Middle frontal gyrus (tissue), 1 donor: ENCODE data around the gene EPN3.

Experiments
- DNase-seq: peaks from one replicate; pipeline ENCODE4 v3.0.0-alpha.2; 2015; ENCODE audit warnings: low spot score; ENCODE audit errors: extremely low spot score

EPN3 gene

GRCh38 chr17:50586421-50587247, 54.1 kb downstream of the EPN3 start:
- DNase-seq, result no peak

DNA sequence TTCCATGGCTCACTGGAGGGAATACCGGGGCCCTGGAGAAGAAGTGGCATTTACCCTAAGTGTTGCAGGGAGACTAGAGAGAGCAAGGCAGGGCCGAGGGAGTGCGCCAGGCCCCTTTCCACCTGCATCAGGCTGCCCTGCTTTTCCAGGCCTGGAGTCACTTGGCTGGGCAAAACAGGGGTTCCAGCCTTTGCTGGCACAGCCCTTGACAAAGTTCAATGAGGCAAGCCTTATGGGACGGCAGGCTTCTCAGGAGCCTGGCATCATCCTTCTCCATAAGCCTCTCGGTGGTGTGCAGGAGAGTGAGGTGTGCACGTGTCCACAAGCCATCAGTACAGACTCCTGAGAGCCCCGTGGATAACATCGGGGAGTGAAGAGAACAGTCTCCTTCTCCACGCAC, 55.0 kb downstream of the EPN3 start:
- DNase-seq, result no peak

DNA sequence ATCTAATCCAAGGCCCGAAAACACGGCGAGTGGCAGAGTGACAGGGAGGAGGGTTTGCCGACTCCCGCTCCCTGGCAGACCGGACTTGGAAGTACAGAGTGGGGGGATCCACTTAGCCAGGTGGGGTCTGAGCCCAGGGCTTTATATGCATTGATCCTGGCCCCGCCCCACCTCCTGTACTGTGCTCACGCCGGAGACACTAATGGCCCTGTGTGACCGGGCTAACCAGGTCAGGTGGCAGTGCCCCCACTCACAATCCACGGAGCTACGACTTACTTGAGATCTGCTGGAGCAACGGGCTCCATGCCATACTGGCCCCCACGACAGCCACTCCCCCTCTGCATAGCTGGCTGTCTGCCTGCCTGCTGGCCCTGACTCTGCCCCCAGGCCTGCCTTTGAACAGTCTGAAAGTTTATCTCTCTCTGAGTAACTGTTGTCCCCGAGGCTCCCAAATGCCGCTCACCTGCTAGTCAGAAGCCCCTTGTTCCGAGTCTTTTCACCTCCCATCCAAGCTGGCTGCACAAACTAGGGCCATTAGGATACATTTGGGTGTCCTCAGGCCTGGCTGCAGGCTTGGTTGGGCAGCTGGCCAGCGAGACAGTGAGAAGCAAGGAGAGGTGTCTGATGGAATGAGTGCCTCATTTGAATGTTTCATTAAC, 56.0 kb downstream of the EPN3 start:
- DNase-seq, result no peak

DNA sequence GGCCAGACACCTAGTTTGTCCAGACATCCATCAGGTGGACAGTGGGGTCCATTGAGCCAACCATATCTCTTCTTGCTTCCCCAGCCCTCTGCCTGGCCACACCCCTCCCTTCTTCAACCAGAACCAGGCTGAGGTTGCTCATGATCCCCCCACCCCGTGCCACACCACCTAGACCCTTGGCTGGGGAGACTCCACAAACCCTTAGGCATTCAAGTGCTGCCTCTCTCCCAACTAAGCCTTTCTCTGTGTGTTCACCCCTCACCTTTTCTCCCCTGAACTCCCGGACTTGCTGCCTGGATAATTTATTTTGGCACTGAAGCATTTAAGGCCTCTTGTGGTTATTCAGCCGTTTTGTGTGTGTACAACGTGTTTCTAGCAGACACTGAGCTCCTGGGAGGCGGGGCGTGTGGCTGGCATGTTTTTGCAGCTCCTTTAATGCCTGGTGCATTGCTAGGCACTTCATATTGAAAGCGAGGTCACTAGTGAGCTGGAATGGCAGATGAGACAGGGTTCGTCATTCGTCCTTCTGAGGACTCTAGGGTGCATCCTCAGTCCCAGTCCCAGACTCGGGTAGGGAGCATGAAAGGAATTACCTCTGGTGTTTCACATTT, 56.7 kb downstream of the EPN3 start:
- DNase-seq, result no peak

DNA sequence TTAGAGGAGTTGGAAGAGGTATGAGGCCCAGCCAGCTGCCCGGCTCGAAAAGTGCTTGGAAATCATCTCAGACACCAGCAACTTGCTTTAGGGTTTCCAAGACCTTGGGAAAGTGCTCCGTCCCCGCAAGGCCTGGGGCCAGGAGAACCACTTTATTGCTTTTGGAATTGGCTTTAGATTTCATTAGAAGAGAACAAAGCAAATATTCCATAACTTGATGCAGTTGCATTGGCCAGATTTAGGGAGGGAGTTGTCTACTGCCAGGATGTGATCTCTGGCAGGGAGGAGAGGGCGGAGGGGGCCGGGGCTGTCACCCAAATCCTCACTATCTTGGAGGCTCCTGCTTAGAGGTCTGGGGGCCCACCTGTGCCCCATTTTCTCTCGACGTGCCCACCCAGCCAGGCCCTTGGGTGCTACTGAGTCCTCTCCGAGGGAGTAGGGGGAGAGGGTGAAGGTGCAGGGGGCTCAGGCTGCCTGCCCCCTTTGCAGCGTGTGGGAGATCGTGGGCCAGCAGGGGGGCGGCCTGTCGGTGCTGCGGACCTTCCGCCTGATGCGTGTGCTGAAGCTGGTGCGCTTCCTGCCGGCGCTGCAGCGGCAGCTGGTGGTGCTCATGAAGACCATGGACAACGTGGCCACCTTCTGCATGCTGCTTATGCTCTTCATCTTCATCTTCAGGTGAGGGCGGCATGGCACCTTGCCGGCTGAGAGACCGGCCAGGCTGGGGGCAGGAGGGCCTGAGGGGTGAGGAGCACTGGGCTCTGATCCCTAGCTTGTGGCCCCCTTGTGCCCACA, 58.6 kb downstream of the EPN3 start:
- no peak for DNase-seq

DNA sequence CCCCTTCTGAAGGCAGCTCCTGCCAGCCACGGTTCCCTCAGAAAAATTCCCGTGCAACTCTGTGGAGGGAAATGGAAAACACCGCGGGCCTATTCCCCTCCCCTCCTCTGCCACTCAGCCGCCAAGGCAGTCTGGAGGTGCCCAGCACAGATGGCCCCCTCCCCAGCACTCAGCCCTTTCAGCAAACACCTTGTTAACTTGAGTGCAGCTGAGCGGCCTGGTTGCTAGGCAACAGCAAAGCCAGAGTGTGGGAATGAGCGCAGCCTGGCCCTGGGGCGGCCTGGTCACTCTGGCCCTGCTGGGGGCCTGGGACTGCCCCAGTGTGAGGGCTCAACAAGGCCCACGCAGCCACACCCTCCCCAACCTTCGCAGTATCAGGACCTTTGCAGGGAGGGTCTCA, 60.8 kb downstream of the EPN3 start:
- DNase-seq, result no peak
